MM.1S (cell line): ENCODE measurements around the gene TSC2.

Source experiments
- DNase-seq: peaks from one replicate; pipeline ENCODE4 v3.0.0-alpha.2; 2015
- H2AFZ ChIP-seq: fragments of 300-600 bp; sonication (generic); 2 replicates; pipeline ENCODE4 v1.6.0; 2016; ENCODE audit warnings: antibody characterized with exemption, low read length
- H3F3A ChIP-seq: fragments of 300-600 bp; sonication (generic); 2 replicates; pipeline ENCODE4 v1.6.1; 2016; ENCODE audit warnings: mild to moderate bottlenecking, antibody characterized with exemption, low read length, moderate library complexity, mixed read lengths; ENCODE audit not compliant: insufficient read depth
- H3K27ac ChIP-seq: fragments of 300-600 bp; sonication (generic); 2 replicates; pipeline ENCODE4 v1.5.1; 2016; ENCODE audit warnings: mild to moderate bottlenecking, low read length
- H3K27me3 ChIP-seq: fragments of 300-600 bp; sonication (generic); replicated peaks from 2 replicates; pipeline ENCODE4 v1.6.0; 2016; ENCODE audit warnings: low read length; ENCODE audit not compliant: insufficient read depth
- H3K36me3 ChIP-seq: fragments of 300-600 bp; sonication (generic); replicated peaks from 2 replicates; pipeline ENCODE4 v1.6.1; 2016; ENCODE audit warnings: mild to moderate bottlenecking, low read length, mixed read lengths; ENCODE audit not compliant: insufficient read depth
- H3K4me1 ChIP-seq: fragments of 300-600 bp; sonication (generic); 2 replicates; pipeline ENCODE4 v1.6.1; 2016; ENCODE audit warnings: low read length, mixed read lengths
- H3K4me2 ChIP-seq: fragments of 300-600 bp; sonication (generic); 2 replicates; pipeline ENCODE4 v1.6.0; 2016; ENCODE audit warnings: low read depth, low read length
- H3K4me3 ChIP-seq: fragments of 300-600 bp; sonication (generic); 2 replicates; pipeline ENCODE4 v1.5.1; 2016; ENCODE audit warnings: low read length, mixed read lengths
- H3K79me2 ChIP-seq: fragments of 300-600 bp; sonication (generic); 2 replicates; pipeline ENCODE4 v1.6.1; 2016; ENCODE audit warnings: mixed run types, low read length, mixed read lengths
- H3K9ac ChIP-seq: fragments of 300-600 bp; sonication (generic); 2 replicates; pipeline ENCODE4 v1.6.1; 2016; ENCODE audit warnings: low read length, mixed read lengths
- H3K9me2 ChIP-seq: fragments of 300-600 bp; sonication (generic); replicated peaks from 2 replicates; pipeline ENCODE4 v1.6.1; 2016; ENCODE audit warnings: mild to moderate bottlenecking, low read length, mixed read lengths; ENCODE audit not compliant: insufficient read depth
- H3K9me3 ChIP-seq: fragments of 300-600 bp; sonication (generic); replicated peaks from 2 replicates; pipeline ENCODE4 v1.6.1; 2016; ENCODE audit warnings: mild to moderate bottlenecking, low read length, mixed read lengths; ENCODE audit not compliant: insufficient read depth
- H4K20me1 ChIP-seq: fragments of 300-600 bp; sonication (generic); 2 replicates; pipeline ENCODE4 v1.6.1; 2016; ENCODE audit warnings: mild to moderate bottlenecking, low read length, moderate library complexity, mixed read lengths; ENCODE audit not compliant: insufficient read depth
- CTCF ChIP-seq: fragments of 300-600 bp; sonication (generic); IDR thresholded peaks from 2 replicates; pipeline ENCODE4 v1.5.1; 2016; ENCODE audit warnings: antibody characterized with exemption, low read length, mixed read lengths
- EZH2 ChIP-seq: fragments of 300-600 bp; sonication (generic); optimal IDR thresholded peaks from 2 replicates; pipeline ENCODE3; 2017; ENCODE audit warnings: low read depth, mild to moderate bottlenecking, antibody characterized with exemption, low read length, mixed read lengths
- EZH2phosphoT487 ChIP-seq: fragments of 300-600 bp; sonication (generic); IDR thresholded peaks from 2 replicates; pipeline ENCODE4 v1.6.1; 2018; ENCODE audit warnings: antibody characterized with exemption, low read length

TSC2 gene

GRCh38 chr16:2086106-2086742 lies 38.4 kb downstream of the TSC2 start:
- H3K9me2 ChIP-seq, result no peaks in the 10 kb centered on the region
- no peak for TF ChIP-seq CTCF
- H3K79me2 ChIP-seq, result no peaks in the 10 kb centered on the region
- H3K9me3 ChIP-seq, result no peaks in the 10 kb centered on the region
- no peaks in the 10 kb centered on the region for H3K27me3 ChIP-seq
- H3K4me2 ChIP-seq, result no peak overlapping the region
- no peak overlapping the region for H3K9ac ChIP-seq
- H3K36me3 ChIP-seq, result no peaks in the 10 kb centered on the region
- H3F3A ChIP-seq, result no peaks in the 10 kb centered on the region
- H3K27ac ChIP-seq, result no peak overlapping the region
- no peak for DNase-seq
- H2AFZ ChIP-seq, result no peak overlapping the region
- H3K4me3 ChIP-seq, result no peak overlapping the region
- no peaks in the 10 kb centered on the region for H3K4me1 ChIP-seq
- no peaks in the 10 kb centered on the region for H4K20me1 ChIP-seq

- H3K4me2 ChIP-seq, result no peak overlapping the region
- H3K4me1 ChIP-seq, result no peaks in the 10 kb centered on the region
- H2AFZ ChIP-seq, result no peak overlapping the region
- H3K27me3 ChIP-seq, result no peaks in the 10 kb centered on the region
- no peak overlapping the region for H3K4me3 ChIP-seq
- H3K9me3 ChIP-seq, result no peaks in the 10 kb centered on the region
- no peak for DNase-seq
- TF ChIP-seq EZH2, result no peak
- no peak for TF ChIP-seq EZH2phosphoT487
- TF ChIP-seq CTCF, result no peak
- H3K27ac ChIP-seq, result no peak overlapping the region
- no peaks in the 10 kb centered on the region for H3K36me3 ChIP-seq
- H3F3A ChIP-seq, result no peaks in the 10 kb centered on the region
- no peaks in the 10 kb centered on the region for H3K9me2 ChIP-seq
- H4K20me1 ChIP-seq, result no peaks in the 10 kb centered on the region
- H3K79me2 ChIP-seq, result no peaks in the 10 kb centered on the region
- H3K9ac ChIP-seq, result no peak overlapping the region
Measured at GRCh38 chr16:2086812-2087747, 39.3 kb downstream of the TSC2 start.

GRCh38 chr16:2087748-2088631 lies 40.2 kb downstream of the TSC2 start:
- no peaks in the 10 kb centered on the region for H4K20me1 ChIP-seq
- H3K36me3 ChIP-seq, result no peaks in the 10 kb centered on the region
- H3K27ac ChIP-seq, result no peak overlapping the region
- no peaks in the 10 kb centered on the region for H3K79me2 ChIP-seq
- no peaks in the 10 kb centered on the region for H3K9me2 ChIP-seq
- no peak overlapping the region for H3K9ac ChIP-seq
- H2AFZ ChIP-seq, result no peak overlapping the region
- H3K4me3 ChIP-seq, result no peak overlapping the region
- H3K4me1 ChIP-seq, result no peaks in the 10 kb centered on the region
- no peak for DNase-seq
- TF ChIP-seq EZH2, result no peak
- no peak for TF ChIP-seq CTCF
- no peak for TF ChIP-seq EZH2phosphoT487
- H3K27me3 ChIP-seq, result no peaks in the 10 kb centered on the region
- H3K4me2 ChIP-seq, result no peak overlapping the region
- H3F3A ChIP-seq, result no peaks in the 10 kb centered on the region
- H3K9me3 ChIP-seq, result no peaks in the 10 kb centered on the region
